ENCODE data around the gene BLOC1S3.

The BLOC1S3 gene

GRCh38 chr19:45146251-45146650, 32.3 kb upstream of the BLOC1S3 start:
- H3K4me3 ChIP-seq (ENCODE audit: low read depth, low read length): no peak overlapping the region

- H3K4me3 ChIP-seq (ENCODE audit: low read depth, low read length): no peak overlapping the region
Measured at GRCh38 chr19:45146741-45147205, 31.8 kb upstream of the BLOC1S3 start.

DNA sequence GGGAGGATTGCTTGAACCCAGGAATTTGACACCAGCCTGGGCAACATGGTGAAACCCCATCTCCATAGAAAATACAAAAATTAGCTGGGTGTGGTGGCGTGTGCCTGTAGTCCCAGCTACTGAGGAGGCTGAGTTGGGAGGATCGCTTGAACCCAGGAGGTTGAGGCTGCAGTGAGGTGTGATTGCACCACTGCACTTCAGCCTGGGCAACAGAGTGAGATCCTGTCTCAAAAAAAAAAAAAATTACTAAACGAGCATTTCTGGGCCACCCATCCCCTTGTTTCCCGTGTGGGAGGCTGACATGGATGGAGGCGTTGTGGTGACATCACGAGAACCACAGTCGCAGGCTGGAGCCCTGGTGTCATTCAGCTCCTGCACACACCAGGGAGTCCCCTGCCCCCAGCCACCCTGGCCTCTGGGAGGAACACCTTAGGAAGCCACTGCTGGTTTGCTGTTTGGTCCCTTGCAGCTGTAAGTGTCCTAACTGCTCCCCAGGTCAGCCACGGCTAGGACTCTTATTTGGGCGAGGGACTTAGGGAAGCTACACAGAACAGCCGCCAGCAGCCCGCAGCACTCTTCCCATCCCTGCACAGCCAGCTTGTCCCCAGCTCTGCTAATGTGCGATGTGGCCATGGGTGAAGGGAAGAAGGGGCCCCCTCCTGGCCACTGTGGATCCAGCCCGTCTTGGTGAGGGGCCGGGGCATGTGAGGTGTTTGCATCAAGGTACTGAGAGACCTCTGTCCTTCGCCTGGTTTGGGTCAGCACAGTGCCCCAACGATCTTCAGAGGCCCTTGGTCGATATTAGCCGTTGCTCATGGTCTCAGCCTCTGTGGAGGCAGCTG, 30.5 kb upstream of the BLOC1S3 start:
- no peak overlapping the region for H3K4me3 ChIP-seq (ENCODE audit: low read depth, low read length)

- no peak overlapping the region for H3K4me3 ChIP-seq (ENCODE audit: low read depth, low read length)
Measured at GRCh38 chr19:45149129-45149528, 29.5 kb upstream of the BLOC1S3 start.

DNA sequence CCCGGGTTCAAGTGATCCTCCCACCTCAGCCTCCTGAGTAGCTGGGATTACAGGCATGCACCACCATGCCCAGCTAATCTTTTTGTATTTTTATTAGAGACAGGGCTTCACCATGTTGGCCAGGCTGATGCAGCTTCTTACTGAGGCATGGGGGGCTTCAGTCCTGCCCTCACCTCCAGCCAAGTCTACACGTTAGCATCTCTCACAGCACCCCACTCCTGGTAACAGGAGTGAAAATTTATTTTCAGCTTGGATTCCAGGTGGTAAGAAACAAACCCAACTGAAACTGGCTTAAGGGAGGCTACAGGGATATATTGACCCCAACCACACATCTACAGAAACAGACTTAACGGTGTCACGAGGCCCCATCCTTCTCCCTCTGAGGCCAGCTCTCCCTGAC, 28.4 kb upstream of the BLOC1S3 start:
- H3K4me3 ChIP-seq (ENCODE audit: low read depth, low read length): no peak overlapping the region

DNA sequence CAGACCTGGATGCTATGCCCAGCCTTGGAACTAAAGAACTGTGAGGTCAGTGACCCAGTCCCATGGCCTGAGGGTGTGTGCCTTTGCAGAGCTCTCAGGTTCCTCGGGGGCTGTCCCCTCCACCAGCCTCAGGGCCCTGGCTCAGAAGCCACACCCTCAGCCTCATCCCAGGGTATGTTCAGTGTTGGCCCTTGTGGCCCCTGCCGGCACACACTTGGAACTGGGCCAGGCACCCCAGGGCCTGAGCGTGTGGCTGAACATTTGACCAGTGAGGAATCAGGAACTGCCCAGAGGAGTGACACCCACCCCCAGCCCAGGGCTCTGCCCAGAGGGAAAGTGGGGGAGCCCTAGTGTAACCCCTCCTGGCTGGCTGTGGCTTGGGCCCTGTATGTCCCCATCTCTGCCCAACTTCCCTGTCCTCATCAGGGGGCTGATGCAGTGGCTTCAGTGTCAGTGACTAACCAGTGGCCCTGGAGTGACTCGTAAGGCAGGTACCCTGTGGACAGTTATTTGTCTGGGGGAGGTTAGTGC, 27.8 kb upstream of the BLOC1S3 start:
- no peak overlapping the region for H3K4me3 ChIP-seq (ENCODE audit: low read depth, low read length)

DNA sequence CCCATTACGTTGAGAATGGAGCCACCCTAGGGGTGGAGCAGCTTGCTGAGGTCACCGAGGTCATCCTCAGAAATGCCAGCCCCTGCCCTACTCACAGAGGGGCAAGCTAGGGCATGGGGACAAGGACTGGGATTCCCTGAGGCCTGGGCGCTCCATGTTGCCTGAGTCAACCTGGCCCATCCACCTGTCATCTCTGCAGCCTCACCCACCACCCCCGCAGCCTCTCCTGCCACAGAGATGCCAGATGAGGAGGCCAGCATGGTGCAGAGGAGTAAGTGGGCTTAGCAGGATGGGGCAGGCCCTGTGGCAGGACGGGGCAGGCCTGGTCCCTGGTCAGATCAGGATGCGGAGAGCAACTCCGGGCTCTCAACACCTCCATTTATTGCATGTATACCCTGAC, 27.3 kb upstream of the BLOC1S3 start:
- H3K4me3 ChIP-seq (ENCODE audit: low read depth, low read length): no peak overlapping the region

GRCh38 chr19:45151821-45152503, 26.6 kb upstream of the BLOC1S3 start:
- no peak overlapping the region for H3K4me3 ChIP-seq (ENCODE audit: low read depth, low read length)

- no peak overlapping the region for H3K4me3 ChIP-seq (ENCODE audit: low read depth, low read length)
Measured at GRCh38 chr19:45152504-45153338, 25.9 kb upstream of the BLOC1S3 start.

DNA sequence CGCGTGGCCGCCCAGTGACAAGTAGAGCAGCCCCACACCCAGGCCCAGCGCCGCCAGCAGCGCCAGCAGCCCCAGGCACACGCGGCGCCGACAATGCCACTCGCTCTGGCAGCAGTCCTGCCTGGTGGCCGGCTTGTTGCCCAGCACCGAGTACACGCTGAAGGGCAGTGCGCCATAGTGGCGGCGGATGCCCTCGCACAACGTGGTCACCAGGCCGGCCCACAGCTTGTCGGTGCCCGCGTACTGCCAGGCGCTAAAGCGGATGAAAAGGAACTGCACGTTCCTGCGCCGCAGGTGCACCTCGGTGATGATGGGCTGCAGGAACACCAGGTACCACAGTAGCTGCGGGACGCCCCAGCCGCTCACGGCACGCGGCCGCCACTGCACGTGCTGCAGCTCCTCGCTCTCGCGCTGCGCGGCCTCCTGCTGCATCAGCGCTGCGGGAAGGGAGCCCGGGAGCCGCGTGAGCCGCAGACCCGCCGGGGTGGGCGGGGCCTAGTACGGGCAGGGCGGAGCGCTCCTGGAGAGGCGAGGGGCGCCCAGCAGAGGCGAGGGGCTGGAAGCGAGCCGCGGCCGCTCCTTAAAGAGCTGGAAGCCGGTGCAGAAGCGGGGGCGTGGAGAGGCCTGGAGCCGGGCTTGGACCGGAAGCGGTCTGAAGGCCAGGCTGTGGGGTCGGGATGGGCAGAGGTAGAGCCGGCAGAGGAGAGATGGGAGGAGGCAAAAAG, 25.1 kb upstream of the BLOC1S3 start:
- H3K4me3 ChIP-seq (ENCODE audit: low read depth, low read length): peak overlapping the region; percentile 4

GRCh38 chr19:45154064-45154827, 24.3 kb upstream of the BLOC1S3 start:
- H3K4me3 ChIP-seq (ENCODE audit: low read depth, low read length): peak overlapping the region; percentile 4

- H3K4me3 ChIP-seq (ENCODE audit: low read depth, low read length): no peak overlapping the region
Measured at GRCh38 chr19:45156011-45156630, 22.5 kb upstream of the BLOC1S3 start.

- no peak overlapping the region for H3K4me3 ChIP-seq (ENCODE audit: low read depth, low read length)
Measured at GRCh38 chr19:45156751-45157150, 21.8 kb upstream of the BLOC1S3 start.

GRCh38 chr19:45158503-45159209, 19.9 kb upstream of the BLOC1S3 start:
- H3K4me3 ChIP-seq (ENCODE audit: low read depth, low read length): no peak overlapping the region

DNA sequence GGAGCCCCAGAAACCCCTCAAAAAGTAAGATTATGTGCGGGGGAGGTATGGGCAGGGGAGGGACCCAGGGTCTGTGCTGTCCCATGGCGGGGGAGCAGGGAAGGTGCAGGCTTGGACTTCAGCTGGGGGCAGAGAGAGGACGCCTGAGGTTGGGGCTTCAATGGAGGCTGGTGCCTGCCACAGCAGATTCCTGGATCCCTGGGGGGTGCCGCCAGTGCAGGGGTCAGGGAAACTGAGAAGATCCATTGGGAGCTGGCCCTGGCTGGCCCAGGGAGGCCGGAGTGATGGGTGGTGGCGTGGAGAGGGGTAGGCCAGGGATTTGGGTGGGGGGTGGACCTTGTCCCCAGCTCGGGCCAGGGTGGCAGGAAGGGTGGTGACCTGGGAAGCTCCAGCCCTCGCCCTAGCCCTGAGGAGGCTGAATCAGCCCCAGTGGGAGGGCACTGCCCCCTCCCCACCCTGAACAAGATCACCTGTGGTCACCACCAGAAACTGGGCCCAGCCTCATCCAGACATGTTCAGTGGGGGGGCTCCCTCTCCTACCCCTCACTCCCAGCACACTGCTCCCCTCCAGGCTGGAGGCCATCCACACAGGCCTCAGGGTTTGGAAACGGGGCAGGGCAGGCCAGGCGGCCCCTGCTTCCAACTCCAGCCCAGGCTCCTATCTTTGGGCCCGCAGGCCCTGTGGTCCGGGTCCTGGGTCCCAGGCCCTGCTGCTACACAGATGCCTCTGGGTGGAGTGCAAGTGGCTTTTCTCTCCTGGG, 19.2 kb upstream of the BLOC1S3 start:
- H3K4me3 ChIP-seq (ENCODE audit: low read depth, low read length): no peak overlapping the region

DNA sequence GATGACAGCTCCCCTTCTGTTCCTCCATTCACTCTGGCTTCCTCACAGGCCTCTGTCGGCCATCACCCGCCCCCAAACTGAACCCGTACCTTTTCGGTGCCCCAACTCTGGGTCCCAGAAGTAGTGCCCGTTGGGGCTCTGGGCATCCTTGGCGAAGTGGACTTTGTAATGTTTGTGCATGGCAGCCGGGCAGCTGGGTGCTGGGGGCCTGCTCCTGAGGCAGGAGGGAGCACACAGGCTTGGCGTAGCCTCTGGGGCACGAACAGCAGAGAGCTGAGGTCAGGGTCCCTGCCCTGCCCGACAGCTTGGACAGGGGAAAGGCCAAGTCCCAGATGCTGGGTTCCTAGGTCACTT, 18.6 kb upstream of the BLOC1S3 start:
- H3K4me3 ChIP-seq (ENCODE audit: low read depth, low read length): no peak overlapping the region

GRCh38 chr19:45160870-45161737, 17.5 kb upstream of the BLOC1S3 start, which contains the start of gene NKPD1:
TSS of gene NKPD1 (minus strand) at chr19:45160982. CDS start at chr19:45160150, 832 bp downstream.
- no peak within 1 kb of the TSS for H3K4me3 ChIP-seq (ENCODE audit: low read depth, low read length)
